Measurements from ENCODE around the gene PFN1.

The PFN1 gene
- long read RNA-seq, donor 1, transcript PFN1-201 (3 exons, 1,291 nt): major isoform, 483 of 630 reads
- long read RNA-seq, donor 1, transcript PFN1-203 (2 exons, 1,173 nt): minor isoform, 77 of 630 reads
- long read RNA-seq, donor 1, partial matches to known transcripts: 49 of 630 reads
- long read RNA-seq, donor 1, other reads (novel, unspliced or antisense): 21 of 630 reads
- long read RNA-seq, donor 2, transcript PFN1-203 (2 exons, 1,173 nt): minor isoform, 74 of 393 reads
- long read RNA-seq, donor 2, transcript PFN1-201 (3 exons, 1,291 nt): major isoform, 309 of 393 reads
- long read RNA-seq, donor 2, partial matches to known transcripts: 0 of 393 reads
- long read RNA-seq, donor 2, other reads (novel, unspliced or antisense): 10 of 393 reads
- long read RNA-seq, donor 3, transcript PFN1-201 (3 exons, 1,291 nt): major isoform, 213 of 265 reads
- long read RNA-seq, donor 3, transcript PFN1-203 (2 exons, 1,173 nt): minor isoform, 41 of 265 reads
- long read RNA-seq, donor 3, partial matches to known transcripts: 6 of 265 reads
- long read RNA-seq, donor 3, other reads (novel, unspliced or antisense): 5 of 265 reads
- long read RNA-seq, donor 4, transcript PFN1-203 (2 exons, 1,173 nt): minor isoform, 82 of 498 reads
- long read RNA-seq, donor 4, transcript PFN1-201 (3 exons, 1,291 nt): major isoform, 401 of 498 reads
- long read RNA-seq, donor 4, partial matches to known transcripts: 0 of 498 reads
- long read RNA-seq, donor 4, other reads (novel, unspliced or antisense): 15 of 498 reads
- long read RNA-seq, donor 5, transcript PFN1-203 (2 exons, 1,173 nt): minor isoform, 64 of 559 reads
- long read RNA-seq, donor 5, transcript PFN1-201 (3 exons, 1,291 nt): major isoform, 469 of 559 reads
- long read RNA-seq, donor 5, partial matches to known transcripts: 7 of 559 reads
- long read RNA-seq, donor 5, other reads (novel, unspliced or antisense): 19 of 559 reads
- long read RNA-seq, donor 6, transcript PFN1-201 (3 exons, 1,291 nt): major isoform, 499 of 612 reads
- long read RNA-seq, donor 6, transcript PFN1-203 (2 exons, 1,173 nt): minor isoform, 91 of 612 reads
- long read RNA-seq, donor 6, partial matches to known transcripts: 6 of 612 reads
- long read RNA-seq, donor 6, other reads (novel, unspliced or antisense): 16 of 612 reads
- long read RNA-seq, donor 7: 0 reads
- long read RNA-seq, donor 8, transcript PFN1-201 (3 exons, 1,291 nt): major isoform, 389 of 470 reads
- long read RNA-seq, donor 8, transcript PFN1-203 (2 exons, 1,173 nt): minor isoform, 64 of 470 reads
- long read RNA-seq, donor 8, partial matches to known transcripts: 0 of 470 reads
- long read RNA-seq, donor 8, other reads (novel, unspliced or antisense): 17 of 470 reads

GRCh38 chr17:4948166-4948930 lies at the start of gene PFN1:
TSS of gene PFN1 (minus strand) at chr17:4948530. CDS start at chr17:4948394, 136 bp downstream.
- DNase-seq: peak; percentile 79

GRCh38 chr17:4997302-4998026 lies 49.1 kb upstream of the PFN1 start, which contains the start of the genes INCA1 and KIF1C:
TSS of gene INCA1 (minus strand) at chr17:4997522. CDS start at chr17:4994437, 3,085 bp downstream.
TSS of gene KIF1C (plus strand) at chr17:4997950. CDS start at chr17:5000247, 2,297 bp downstream.
- DNase-seq: peak; percentile 100

GRCh38 chr17:4994081-4994595 lies 45.8 kb upstream of the PFN1 start:
- no peak for DNase-seq

- DNase-seq: no peak
These were observed 39.6 kb upstream of the PFN1 start for GRCh38 chr17:4987767-4988567.

GRCh38 chr17:4986951-4987766 lies 38.8 kb upstream of the PFN1 start, which contains the start of gene CAMTA2:
TSS of gene CAMTA2 (minus strand) at chr17:4987675. CDS start at chr17:4986222, 1,453 bp downstream.
- DNase-seq: peak; percentile 94

GRCh38 chr17:4986403-4986802 lies 38.1 kb upstream of the PFN1 start:
- no peak for DNase-seq

- no peak for DNase-seq
These were observed 34.0 kb upstream of the PFN1 start for GRCh38 chr17:4982305-4982704.

- peak; percentile 41 for DNase-seq
These were observed 32.4 kb upstream of the PFN1 start for GRCh38 chr17:4980644-4981216.

- DNase-seq: no peak
These were observed 30.4 kb upstream of the PFN1 start for GRCh38 chr17:4978726-4979125.

GRCh38 chr17:4974115-4974670 lies 25.9 kb upstream of the PFN1 start:
- no peak for DNase-seq

GRCh38 chr17:4973256-4974114 lies 25.2 kb upstream of the PFN1 start:
- DNase-seq: no peak

- no peak for DNase-seq
These were observed 24.4 kb upstream of the PFN1 start for GRCh38 chr17:4972752-4973151.

GRCh38 chr17:4972322-4972721 lies 24.0 kb upstream of the PFN1 start:
- DNase-seq: no peak

- no peak for DNase-seq
These were observed 23.5 kb upstream of the PFN1 start for GRCh38 chr17:4971826-4972225.

- no peak for DNase-seq
These were observed 21.9 kb upstream of the PFN1 start for GRCh38 chr17:4970273-4970672.

- no peak for DNase-seq
These were observed 21.3 kb upstream of the PFN1 start for GRCh38 chr17:4969551-4970173.

All from right kidney (tissue), 9 donors.